PC-9 (cell line): ENCODE measurements around the gene IP6K2.

Experiments used
- EZH2 ChIP-seq: fragments of 200-600 bp; sonication (generic); IDR thresholded peaks from 2 replicates; pipeline ENCODE4 v1.8.0; 2017; ENCODE audit warnings: antibody characterized with exemption, low read depth
- TF ChIP-seq, protein P1 (sequence below): fragments of 200-600 bp; sonication (generic); conservative IDR thresholded peaks from 2 replicates; pipeline ENCODE4 v1.6.1; 2017; ENCODE audit warnings: mixed run types, antibody characterized with exemption, mild to moderate bottlenecking, moderate library complexity

DNA sequence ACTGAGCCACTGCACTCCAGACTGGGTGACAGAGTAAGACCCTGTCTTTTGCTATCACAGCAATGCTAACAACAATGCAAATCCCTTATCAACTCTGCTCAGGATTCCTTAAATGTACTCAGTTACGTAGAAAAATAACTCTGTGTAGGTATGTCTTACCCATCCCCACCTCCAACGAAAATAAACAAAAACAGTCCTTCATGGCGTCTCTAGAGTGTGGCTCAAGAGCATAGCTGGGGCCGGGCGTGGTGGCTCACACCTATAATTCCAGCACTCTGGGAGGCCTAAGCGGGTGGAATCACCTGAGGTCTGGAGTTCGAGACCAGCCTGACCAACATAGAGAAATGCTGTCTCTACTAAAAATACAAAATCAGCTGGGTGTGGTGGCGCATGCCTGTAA is 18.1 kb downstream of the IP6K2 start:
- no peak for TF ChIP-seq EZH2
- TF ChIP-seq, protein P1, sequence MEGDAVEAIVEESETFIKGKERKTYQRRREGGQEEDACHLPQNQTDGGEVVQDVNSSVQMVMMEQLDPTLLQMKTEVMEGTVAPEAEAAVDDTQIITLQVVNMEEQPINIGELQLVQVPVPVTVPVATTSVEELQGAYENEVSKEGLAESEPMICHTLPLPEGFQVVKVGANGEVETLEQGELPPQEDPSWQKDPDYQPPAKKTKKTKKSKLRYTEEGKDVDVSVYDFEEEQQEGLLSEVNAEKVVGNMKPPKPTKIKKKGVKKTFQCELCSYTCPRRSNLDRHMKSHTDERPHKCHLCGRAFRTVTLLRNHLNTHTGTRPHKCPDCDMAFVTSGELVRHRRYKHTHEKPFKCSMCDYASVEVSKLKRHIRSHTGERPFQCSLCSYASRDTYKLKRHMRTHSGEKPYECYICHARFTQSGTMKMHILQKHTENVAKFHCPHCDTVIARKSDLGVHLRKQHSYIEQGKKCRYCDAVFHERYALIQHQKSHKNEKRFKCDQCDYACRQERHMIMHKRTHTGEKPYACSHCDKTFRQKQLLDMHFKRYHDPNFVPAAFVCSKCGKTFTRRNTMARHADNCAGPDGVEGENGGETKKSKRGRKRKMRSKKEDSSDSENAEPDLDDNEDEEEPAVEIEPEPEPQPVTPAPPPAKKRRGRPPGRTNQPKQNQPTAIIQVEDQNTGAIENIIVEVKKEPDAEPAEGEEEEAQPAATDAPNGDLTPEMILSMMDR: no peak
